Mesodermal cell (in vitro differentiated cells): ENCODE measurements around the gene ABHD2.

ENCODE experiments used
- H3K27ac ChIP-seq: 2 replicates; pipeline ENCODE4 v1.7.0; 2013; ENCODE audit warnings: mild to moderate bottlenecking, low read depth, low read length, moderate library complexity; ENCODE audit not compliant: severe bottlenecking
- H3K36me3 ChIP-seq: 2 replicates; pipeline ENCODE4 v1.7.1; 2013; ENCODE audit warnings: mild to moderate bottlenecking, low read length, moderate library complexity; ENCODE audit not compliant: control insufficient read depth, insufficient read depth
- H3K4me1 ChIP-seq: one replicate; pipeline ENCODE4 v1.7.1; 2013; ENCODE audit warnings: mild to moderate bottlenecking, low read length; ENCODE audit not compliant: insufficient read depth, control insufficient read depth, poor library complexity, severe bottlenecking
- H3K4me3 ChIP-seq: 2 replicates; pipeline ENCODE4 v1.7.0; 2013; ENCODE audit warnings: low read length, control low read depth, mild to moderate bottlenecking; ENCODE audit not compliant: insufficient read depth, poor library complexity, severe bottlenecking; ENCODE audit errors: extremely low read depth
- H3K9me3 ChIP-seq: 2 replicates; pipeline ENCODE4 v1.7.1; 2013; ENCODE audit warnings: mild to moderate bottlenecking, low read length, moderate library complexity; ENCODE audit not compliant: control insufficient read depth
- WGBS, 2 experiments: methylation state at CpG; one replicate each; pipeline ENCODE4 v1.1.5; 2013; ENCODE audit warnings: missing lambda C conversion rate in 2 of 2; ENCODE audit not compliant: insufficient coverage in 2 of 2; 5-methylcytosine and 5-hydroxymethylcytosine counted together

ABHD2 gene

GRCh38 chr15:89198196-89198595 lies 109.9 kb downstream of the ABHD2 start:
- no peak overlapping the region for H3K4me3 ChIP-seq
- 93 to 100% methylated on average over 1 to 2 of the region's 2 CpGs for WGBS, 2 experiments

GRCh38 chr15:89198934-89199333 lies 110.7 kb downstream of the ABHD2 start:
- WGBS, 2 experiments = 71 to 83% methylated on average over 2 of the region's 3 CpGs
- H3K9me3 ChIP-seq = no peaks in the 10 kb centered on the region
- peaks cover 23% of the 10 kb centered on the region for H3K36me3 ChIP-seq
- peaks cover 29% of the 10 kb centered on the region for H3K4me1 ChIP-seq
- H3K4me3 ChIP-seq = no peak overlapping the region
- H3K27ac ChIP-seq = peak overlapping the region; percentile 88

More at GRCh38 chr15:89198196-89198595, 109.9 kb downstream of the ABHD2 start:
- Histone ChIP-seq H3K9me3 (no peaks in the 10 kb centered on the region), H3K4me1 (peaks cover 29% of the 10 kb centered on the region), H3K36me3 (peaks cover 29% of the 10 kb centered on the region), H3K27ac (peak overlapping the region; percentile 88)

GRCh38 chr15:89199746-89200145 lies 111.5 kb downstream of the ABHD2 start:
- no peaks in the 10 kb centered on the region for H3K9me3 ChIP-seq
- peak overlapping the region; percentile 88 for H3K27ac ChIP-seq
- H3K4me3 ChIP-seq = no peak overlapping the region
- WGBS, 2 experiments = 20 to 58% methylated on average over 1 to 2 of the region's 6 CpGs
- peaks cover 14% of the 10 kb centered on the region for H3K36me3 ChIP-seq
- H3K4me1 ChIP-seq = peaks cover 29% of the 10 kb centered on the region

GRCh38 chr15:89200182-89200581 lies 111.9 kb downstream of the ABHD2 start:
- Histone ChIP-seq H3K4me3 (no peak overlapping the region), H3K27ac (no peak overlapping the region), H3K9me3 (no peaks in the 10 kb centered on the region), H3K4me1 (peaks cover 29% of the 10 kb centered on the region), H3K36me3 (peaks cover 10% of the 10 kb centered on the region)
- 96 to 97% methylated on average over 8 to 9 of the region's 12 CpGs for WGBS, 2 experiments

GRCh38 chr15:89201465-89202005 lies 113.3 kb downstream of the ABHD2 start:
- 89 to 91% methylated on average over 15 of the region's 20 CpGs for WGBS, 2 experiments
- H3K27ac ChIP-seq = no peak overlapping the region
- H3K9me3 ChIP-seq = no peaks in the 10 kb centered on the region
- no peak overlapping the region for H3K4me3 ChIP-seq
- peaks cover 29% of the 10 kb centered on the region for H3K4me1 ChIP-seq
- H3K36me3 ChIP-seq = peaks cover 4% of the 10 kb centered on the region

GRCh38 chr15:89203705-89204273 lies 115.5 kb downstream of the ABHD2 start:
- no peak overlapping the region for H3K27ac ChIP-seq
- H3K4me3 ChIP-seq = no peak overlapping the region
- WGBS, 2 experiments = 79 to 87% methylated on average over 2 of the region's 2 CpGs
- peaks cover 4% of the 10 kb centered on the region for H3K36me3 ChIP-seq
- H3K9me3 ChIP-seq = no peaks in the 10 kb centered on the region
- H3K4me1 ChIP-seq = peaks cover 9% of the 10 kb centered on the region

- Histone ChIP-seq H3K9me3 (no peaks in the 10 kb centered on the region), H3K36me3 (peaks cover 4% of the 10 kb centered on the region), H3K27ac (no peak overlapping the region), H3K4me1 (no peaks in the 10 kb centered on the region), H3K4me3 (no peak overlapping the region)
- WGBS, 2 experiments = 84 to 89% methylated on average over 13 to 14 of the region's 14 CpGs
Observed at GRCh38 chr15:89205991-89206585, 117.8 kb downstream of the ABHD2 start.

DNA sequence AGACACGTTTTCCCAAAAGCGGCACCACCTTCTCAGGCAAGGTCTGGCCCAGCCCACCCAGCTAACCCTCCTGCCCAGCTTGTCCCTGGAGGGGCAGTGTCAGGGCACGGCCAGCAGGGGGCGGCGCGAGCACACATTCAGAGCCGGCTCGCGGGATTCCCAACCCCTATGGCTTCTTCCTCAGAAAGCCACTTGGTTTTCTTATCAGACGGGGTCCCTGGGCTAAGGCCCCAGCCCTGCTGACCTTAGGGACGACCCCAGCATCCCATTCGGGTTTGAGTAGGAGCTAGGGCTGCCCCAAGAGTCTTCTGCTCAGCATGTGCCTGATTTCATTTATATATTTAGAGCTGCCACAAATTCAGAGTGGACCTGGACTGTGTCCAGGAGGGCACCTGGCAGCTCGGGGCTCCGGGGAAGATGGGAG lies 118.7 kb downstream of the ABHD2 start:
- H3K4me1 ChIP-seq = no peaks in the 10 kb centered on the region
- H3K27ac ChIP-seq = no peak overlapping the region
- H3K36me3 ChIP-seq = no peaks in the 10 kb centered on the region
- no peak overlapping the region for H3K4me3 ChIP-seq
- 14 to 16% methylated on average over 13 of the region's 14 CpGs for WGBS, 2 experiments
- H3K9me3 ChIP-seq = no peaks in the 10 kb centered on the region

GRCh38 chr15:89208256-89208655 lies 120.0 kb downstream of the ABHD2 start:
- no peaks in the 10 kb centered on the region for H3K9me3 ChIP-seq
- H3K4me1 ChIP-seq = no peaks in the 10 kb centered on the region
- no peak overlapping the region for H3K4me3 ChIP-seq
- no peaks in the 10 kb centered on the region for H3K36me3 ChIP-seq
- H3K27ac ChIP-seq = no peak overlapping the region

GRCh38 chr15:89209057-89209456 lies 120.8 kb downstream of the ABHD2 start:
- 100% methylated on average over 1 of the region's 1 CpG; no CpG with 5 or more reads in 1 of the 2 experiments for WGBS, 2 experiments

DNA sequence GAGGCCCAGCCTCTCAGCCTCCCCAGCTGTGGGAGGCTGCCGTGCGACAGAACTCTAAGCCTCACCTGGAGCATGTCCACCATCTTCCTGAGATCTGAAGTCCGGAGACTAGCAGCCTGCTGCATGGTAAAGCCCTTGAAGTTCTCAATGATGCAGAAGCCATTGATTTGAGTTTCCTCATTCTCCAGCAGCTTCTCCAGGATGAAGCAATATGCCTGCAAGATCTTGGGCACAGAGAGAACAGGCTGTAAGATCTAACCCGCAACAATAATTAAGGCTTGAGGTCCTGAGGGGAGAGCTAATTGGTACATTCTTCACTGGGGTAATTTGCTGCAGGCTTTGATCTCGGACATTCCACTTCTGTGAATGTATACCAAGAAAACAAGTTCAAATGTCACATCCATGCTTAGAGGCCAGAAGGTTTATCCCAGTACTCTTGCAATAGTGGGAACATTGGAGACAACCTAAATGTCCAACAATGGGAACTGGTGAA lies 123.5 kb downstream of the ABHD2 start:
- no peaks in the 10 kb centered on the region for H3K4me1 ChIP-seq
- H3K9me3 ChIP-seq = no peaks in the 10 kb centered on the region
- 87 to 92% methylated on average over 3 to 4 of the region's 5 CpGs for WGBS, 2 experiments
- no peaks in the 10 kb centered on the region for H3K36me3 ChIP-seq
- no peak overlapping the region for H3K27ac ChIP-seq
- H3K4me3 ChIP-seq = no peak overlapping the region

More at GRCh38 chr15:89209057-89209456, 120.8 kb downstream of the ABHD2 start:
- no peaks in the 10 kb centered on the region for H3K4me1 ChIP-seq
- H3K4me3 ChIP-seq = no peak overlapping the region
- no peak overlapping the region for H3K27ac ChIP-seq
- no peaks in the 10 kb centered on the region for H3K9me3 ChIP-seq
- no peaks in the 10 kb centered on the region for H3K36me3 ChIP-seq
